ENCODE measurements around the gene RAD1.

GRCh38 chr5:34941936-34942335 is 26.6 kb upstream of the RAD1 start:
- TF ChIP-seq, protein P1, sequence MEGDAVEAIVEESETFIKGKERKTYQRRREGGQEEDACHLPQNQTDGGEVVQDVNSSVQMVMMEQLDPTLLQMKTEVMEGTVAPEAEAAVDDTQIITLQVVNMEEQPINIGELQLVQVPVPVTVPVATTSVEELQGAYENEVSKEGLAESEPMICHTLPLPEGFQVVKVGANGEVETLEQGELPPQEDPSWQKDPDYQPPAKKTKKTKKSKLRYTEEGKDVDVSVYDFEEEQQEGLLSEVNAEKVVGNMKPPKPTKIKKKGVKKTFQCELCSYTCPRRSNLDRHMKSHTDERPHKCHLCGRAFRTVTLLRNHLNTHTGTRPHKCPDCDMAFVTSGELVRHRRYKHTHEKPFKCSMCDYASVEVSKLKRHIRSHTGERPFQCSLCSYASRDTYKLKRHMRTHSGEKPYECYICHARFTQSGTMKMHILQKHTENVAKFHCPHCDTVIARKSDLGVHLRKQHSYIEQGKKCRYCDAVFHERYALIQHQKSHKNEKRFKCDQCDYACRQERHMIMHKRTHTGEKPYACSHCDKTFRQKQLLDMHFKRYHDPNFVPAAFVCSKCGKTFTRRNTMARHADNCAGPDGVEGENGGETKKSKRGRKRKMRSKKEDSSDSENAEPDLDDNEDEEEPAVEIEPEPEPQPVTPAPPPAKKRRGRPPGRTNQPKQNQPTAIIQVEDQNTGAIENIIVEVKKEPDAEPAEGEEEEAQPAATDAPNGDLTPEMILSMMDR (IDR thresholded peaks at IDR 0.05) = no peak
- TF ChIP-seq POLR2A (IDR thresholded peaks at IDR 0.05) (no peak), POLR2AphosphoS5 (IDR thresholded peaks at IDR 0.05) (no peak), EP300 (IDR thresholded peaks at IDR 0.05) (no peak)

All from stomach (tissue), 4 donors.